IMR-90 (cell line): ENCODE results near the gene ERCC5. TPM values are rescaled to one million over a fixed set of nuclear protein-coding genes. Genes with fewer than 3 reads are reported as not detected.

Source experiments
- ATAC-seq: fragments of 200-7000 bp; cut with Tn5 transposase; 2 replicates; pipeline ENCODE4 v1.9.1; 2020; ENCODE audit warnings: low read depth, mild to moderate bottlenecking, moderate library complexity
- BruUV-seq: library from RNA; stranded (reverse); fragments of 400-500 nt; replicated peaks from 2 replicates; lab custom pipeline; 2021; lab: Mats Ljungman, UMichigan
- CTCF ChIA-PET: fragments of 300-600 bp; formaldehyde crosslinking; extraction: SDS; loops from one replicate; lab custom pipeline; 2021; ENCODE audit warnings: antibody characterized with exemption; lab: Yijun Ruan, JAX
- POLR2A ChIA-PET: fragments of 300-600 bp; sonication (Branson Sonifier 250); formaldehyde crosslinking; loops from one replicate; lab custom pipeline; 2022; ENCODE audit warnings: antibody characterized with exemption; ENCODE audit not compliant: unreplicated experiment; lab: Charles Lee
- DNase-seq: peaks from one replicate; pipeline ENCODE4 v3.0.0; 2013
- H2AFZ ChIP-seq: replicated peaks from 2 replicates; pipeline ENCODE3; 2013; ENCODE audit warnings: low read length, mild to moderate bottlenecking; ENCODE audit not compliant: poor library complexity
- H2AK5ac ChIP-seq: 2 replicates; pipeline ENCODE4 v1.6.1; 2013; ENCODE audit warnings: low read depth, low read length, inconsistent platforms
- H2AK9ac ChIP-seq: replicated peaks from 2 replicates; pipeline ENCODE3; 2013; ENCODE audit warnings: mild to moderate bottlenecking, low read depth, low read length, moderate library complexity; ENCODE audit not compliant: poor library complexity
- H2BK120ac ChIP-seq: 2 replicates; pipeline ENCODE4 v1.6.1; 2013; ENCODE audit warnings: low read depth, low read length, inconsistent platforms
- H2BK15ac ChIP-seq: 3 replicates; pipeline ENCODE4 v1.6.1; 2013; ENCODE audit warnings: low read depth, low read length, inconsistent platforms
- H2BK20ac ChIP-seq: 2 replicates; pipeline ENCODE4 v1.6.1; 2013; ENCODE audit warnings: low read depth, mild to moderate bottlenecking, inconsistent platforms, low read length, moderate library complexity
- H2BK5ac ChIP-seq: 2 replicates; pipeline ENCODE4 v1.6.1; 2013; ENCODE audit warnings: mild to moderate bottlenecking, low read depth, low read length, inconsistent platforms; ENCODE audit not compliant: poor library complexity, severe bottlenecking
- H3K14ac ChIP-seq: replicated peaks from 2 replicates; pipeline ENCODE4 v1.6.1; 2013; ENCODE audit warnings: low read depth, low read length, inconsistent platforms
- H3K18ac ChIP-seq: 2 replicates; pipeline ENCODE4 v1.6.1; 2013; ENCODE audit warnings: low read depth, low read length, control low read depth
- H3K23ac ChIP-seq: 2 replicates; pipeline ENCODE4 v1.6.1; 2013; ENCODE audit warnings: low read depth, low read length, inconsistent platforms
- H3K27ac ChIP-seq: 2 replicates; pipeline ENCODE4 v1.5.1; 2013; ENCODE audit warnings: mild to moderate bottlenecking, control low read depth, low read length; ENCODE audit not compliant: insufficient read depth
- H3K27me3 ChIP-seq: 2 replicates; pipeline ENCODE4 v1.6.1; 2013; ENCODE audit warnings: low read length; ENCODE audit not compliant: control insufficient read depth, insufficient read depth
- H3K36me3 ChIP-seq: 2 replicates; pipeline ENCODE4 v1.6.1; 2013; ENCODE audit warnings: low read length, mixed read lengths; ENCODE audit not compliant: control insufficient read depth, insufficient read depth
- H3K4ac ChIP-seq: 2 replicates; pipeline ENCODE4 v1.6.1; 2013; ENCODE audit warnings: low read depth, low read length, inconsistent platforms
- H3K4me1 ChIP-seq: 2 replicates; pipeline ENCODE4 v1.6.1; 2013; ENCODE audit warnings: low read length, mixed read lengths; ENCODE audit not compliant: control insufficient read depth, insufficient read depth
- H3K4me2 ChIP-seq: 2 replicates; pipeline ENCODE4 v1.6.1; 2013; ENCODE audit warnings: low read depth, mild to moderate bottlenecking, control low read depth, low read length, moderate library complexity
- H3K4me3 ChIP-seq: 2 replicates; pipeline ENCODE4 v1.5.1; 2013; ENCODE audit warnings: low read depth, mild to moderate bottlenecking, control low read depth, low read length, moderate library complexity; ENCODE audit not compliant: insufficient read depth
- H3K56ac ChIP-seq: 2 replicates; pipeline ENCODE4 v1.6.1; 2013; ENCODE audit warnings: low read length, inconsistent platforms; ENCODE audit not compliant: insufficient read depth; ENCODE audit errors: extremely low read depth
- H3K79me1 ChIP-seq, 2 experiments: 2 replicates each; pipeline ENCODE4 v1.6.1; 2013; ENCODE audit warnings: low read length in 2 of 2, inconsistent platforms in 1 of 2, low read depth in 1 of 2
- H3K9ac ChIP-seq: 2 replicates; pipeline ENCODE4 v1.6.1; 2013; ENCODE audit warnings: low read depth, low read length, control low read depth
- H3K9me1 ChIP-seq: 2 replicates; pipeline ENCODE4 v1.6.1; 2013; ENCODE audit warnings: low read length, inconsistent platforms; ENCODE audit not compliant: insufficient read depth
- H3K9me3 ChIP-seq: 2 replicates; pipeline ENCODE4 v1.6.1; 2013; ENCODE audit warnings: low read length; ENCODE audit not compliant: control insufficient read depth, insufficient read depth
- H4K20me1 ChIP-seq: 2 replicates; pipeline ENCODE4 v1.6.1; 2013; ENCODE audit warnings: low read length, inconsistent platforms; ENCODE audit not compliant: insufficient read depth
- H4K5ac ChIP-seq: 2 replicates; pipeline ENCODE4 v1.6.1; 2013; ENCODE audit warnings: mild to moderate bottlenecking, low read depth, low read length, control low read depth
- H4K8ac ChIP-seq, 2 experiments: 2 replicates each; pipeline ENCODE4 v1.6.1; 2013; ENCODE audit warnings: low read depth in 2 of 2, low read length in 2 of 2, control low read depth in 1 of 2, inconsistent platforms in 1 of 2
- H4K91ac ChIP-seq: 2 replicates; pipeline ENCODE4 v1.6.1; 2013; ENCODE audit warnings: low read depth, low read length, inconsistent platforms; ENCODE audit not compliant: insufficient read depth
- CEBPB ChIP-seq: IDR thresholded peaks from 2 replicates; pipeline ENCODE4 v1.6.1; 2012; ENCODE audit warnings: low read depth, low read length, improper control_type of control experiment
- MAFK ChIP-seq: IDR thresholded peaks from 2 replicates; pipeline ENCODE4 v1.6.1; 2012; ENCODE audit warnings: low read depth, low read length, improper control_type of control experiment
- MXI1 ChIP-seq: IDR thresholded peaks from 2 replicates; pipeline ENCODE4 v1.6.1; 2012; ENCODE audit warnings: low read depth, mild to moderate bottlenecking, low read length, moderate library complexity, borderline replicate concordance
- RFX5 ChIP-seq: IDR thresholded peaks from 2 replicates; pipeline ENCODE4 v1.8.0; 2012; ENCODE audit warnings: low read depth, mild to moderate bottlenecking, low read length, moderate library complexity
- WGBS, 2 experiments: methylation state at CpG; one replicate each; pipeline versions ENCODE4 v1.1.5 to v1.1.7; 2013; ENCODE audit warnings: missing lambda C conversion rate in 2 of 2; ENCODE audit not compliant: insufficient read length in 1 of 2; ENCODE audit errors: extremely low coverage in 2 of 2; 5-methylcytosine and 5-hydroxymethylcytosine counted together
- dilution Hi-C: fragments of 300-500 bp; cut with HindIII; formaldehyde crosslinking; loops from one replicate; pipeline ENCODE4 v1.14.3; 2018; ENCODE audit warnings: low sequenced_read_pairs; ENCODE audit not compliant: unreplicated experiment
- in situ Hi-C: fragments of 300-500 bp; cut with MboI; formaldehyde crosslinking; loops from 3 replicates; pipeline ENCODE4 v1.14.3; 2019; ENCODE audit warnings: low sequenced_read_pairs, inconsistent platforms, mixed read lengths
- intact Hi-C: fragments of 100-400 bp; cut with micrococcal nuclease; formaldehyde crosslinking; loops from 2 replicates; pipeline ENCODE4 v1.10.0; 2022
- polyA plus RNA-seq, 3 experiments: library from polyadenylated mRNA; depleted of rRNA; stranded (reverse); fragments of >200 nt; gene quantifications; 2 replicates each; pipeline ENCODE4 v1.2.3, GENCODE V29; 2012; ENCODE audit warnings: low replicate concordance in 1 of 3
- total RNA-seq: library from RNA; depleted of rRNA; stranded (reverse); fragments of >200 nt; gene quantifications from 2 replicates; pipeline ENCODE4 v1.2.3, GENCODE V29; 2012

Gene ERCC5
- total and polyA plus RNA-seq, 2 of the 4 experiments (the other 2 are of a cell fraction): 29.7 to 34.4 TPM

DNA sequence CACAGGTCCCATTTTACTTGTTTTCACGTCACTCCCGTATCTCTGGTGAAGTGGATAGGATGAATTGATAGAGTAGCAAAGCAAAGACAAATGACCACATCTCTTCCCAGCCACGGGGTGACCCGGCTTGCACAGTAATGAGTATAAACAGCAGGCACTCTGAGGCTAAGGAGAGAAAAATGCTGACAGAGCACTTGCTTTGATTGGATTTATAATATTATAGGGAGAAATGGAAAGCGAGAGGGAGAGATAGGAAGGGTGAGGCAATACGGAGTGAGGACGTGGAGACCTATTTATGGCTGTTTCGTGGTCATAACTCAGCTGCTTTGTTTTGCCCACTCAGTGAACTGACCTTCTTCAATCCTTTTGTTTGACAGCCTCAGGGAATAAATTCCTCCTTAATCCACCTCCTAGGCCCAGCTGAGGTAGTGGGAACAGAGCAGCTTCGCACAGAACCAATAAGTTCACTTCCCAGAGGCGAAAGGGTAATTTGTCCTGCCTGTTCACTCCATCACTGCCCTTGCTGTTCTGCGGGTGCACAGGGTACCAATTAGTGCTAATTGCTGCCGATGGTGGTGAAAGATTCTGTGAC lies 68.6 kb downstream of the ERCC5 start:
- no peaks in the 10 kb centered on the region for H4K20me1 ChIP-seq
- no peak overlapping the region for H2BK5ac ChIP-seq
- H3K27ac ChIP-seq: no peak overlapping the region
- DNase-seq: no peak
- no peaks in the 10 kb centered on the region for H3K9me3 ChIP-seq
- no peaks in the 10 kb centered on the region for H3K36me3 ChIP-seq
- no peak overlapping the region for H3K56ac ChIP-seq
- no TSS peak for BruUV-seq
- intact Hi-C loops (no loop called here), in situ Hi-C loops (no loop called here), dilution Hi-C loops (no loop called here)
- H2AK9ac ChIP-seq: no peak overlapping the region
- H3K18ac ChIP-seq: no peak overlapping the region
- no peak overlapping the region for H3K4me3 ChIP-seq
- POLR2A ChIA-PET: no interaction called here
- TF ChIP-seq MXI1 (no peak), MAFK (peak; percentile 83), CEBPB (no peak), RFX5 (no peak)
- no peak overlapping the region for H4K8ac ChIP-seq
- H3K4ac ChIP-seq: no peak overlapping the region
- H2BK20ac ChIP-seq: no peak overlapping the region
- H3K27me3 ChIP-seq: peaks cover 7% of the 10 kb centered on the region
- no peak for ATAC-seq
- no peak overlapping the region for H4K91ac ChIP-seq
- 100% methylated on average over 3 of the region's 12 CpGs; no CpG with 5 or more reads in 1 of the 2 experiments for WGBS, 2 experiments
- no peak overlapping the region for H2AFZ ChIP-seq
- H3K9ac ChIP-seq: no peak overlapping the region
- H3K14ac ChIP-seq: no peak overlapping the region
- H3K4me2 ChIP-seq: no peak overlapping the region
- no peaks in the 10 kb centered on the region for H3K4me1 ChIP-seq
- no peaks in the 10 kb centered on the region for H3K79me1 ChIP-seq
- no peak overlapping the region for H2BK15ac ChIP-seq
- no peak overlapping the region for H2BK120ac ChIP-seq
- no peak overlapping the region for H3K23ac ChIP-seq
- no peaks in the 10 kb centered on the region for H3K9me1 ChIP-seq
- CTCF ChIA-PET: no interaction called here
- no peak overlapping the region for H2AK5ac ChIP-seq
- no peak overlapping the region for H4K5ac ChIP-seq
